PC-9 (cell line): ENCODE results near the gene IHH.

Experiments used
- EZH2 ChIP-seq: fragments of 200-600 bp; sonication (generic); IDR thresholded peaks from 2 replicates; pipeline ENCODE4 v1.8.0; 2017; ENCODE audit warnings: antibody characterized with exemption, low read depth
- TF ChIP-seq, protein P1 (sequence below): fragments of 200-600 bp; sonication (generic); conservative IDR thresholded peaks from 2 replicates; pipeline ENCODE4 v1.6.1; 2017; ENCODE audit warnings: mixed run types, antibody characterized with exemption, mild to moderate bottlenecking, moderate library complexity

DNA sequence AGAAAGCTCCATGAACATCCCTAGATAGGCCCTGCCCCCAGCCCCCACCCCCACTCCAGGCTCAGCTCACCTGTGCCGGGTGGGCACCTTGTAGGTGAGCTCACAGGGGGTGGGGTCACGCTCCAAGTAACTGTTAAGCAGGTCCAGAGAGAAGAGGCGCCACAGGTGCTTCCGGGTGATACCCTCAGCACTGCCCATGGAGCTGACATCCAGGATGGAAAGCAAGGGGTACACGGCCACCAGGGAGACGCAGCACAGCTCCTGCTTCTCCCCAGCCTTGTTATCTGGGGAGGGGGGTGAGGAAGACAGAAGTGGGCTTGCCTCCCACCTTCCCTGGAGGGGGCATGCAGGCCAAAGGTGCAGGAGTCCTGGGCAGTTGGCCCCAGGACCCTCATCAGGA, 41.3 kb downstream of the IHH start:
- no peak for TF ChIP-seq EZH2
- TF ChIP-seq, protein P1, sequence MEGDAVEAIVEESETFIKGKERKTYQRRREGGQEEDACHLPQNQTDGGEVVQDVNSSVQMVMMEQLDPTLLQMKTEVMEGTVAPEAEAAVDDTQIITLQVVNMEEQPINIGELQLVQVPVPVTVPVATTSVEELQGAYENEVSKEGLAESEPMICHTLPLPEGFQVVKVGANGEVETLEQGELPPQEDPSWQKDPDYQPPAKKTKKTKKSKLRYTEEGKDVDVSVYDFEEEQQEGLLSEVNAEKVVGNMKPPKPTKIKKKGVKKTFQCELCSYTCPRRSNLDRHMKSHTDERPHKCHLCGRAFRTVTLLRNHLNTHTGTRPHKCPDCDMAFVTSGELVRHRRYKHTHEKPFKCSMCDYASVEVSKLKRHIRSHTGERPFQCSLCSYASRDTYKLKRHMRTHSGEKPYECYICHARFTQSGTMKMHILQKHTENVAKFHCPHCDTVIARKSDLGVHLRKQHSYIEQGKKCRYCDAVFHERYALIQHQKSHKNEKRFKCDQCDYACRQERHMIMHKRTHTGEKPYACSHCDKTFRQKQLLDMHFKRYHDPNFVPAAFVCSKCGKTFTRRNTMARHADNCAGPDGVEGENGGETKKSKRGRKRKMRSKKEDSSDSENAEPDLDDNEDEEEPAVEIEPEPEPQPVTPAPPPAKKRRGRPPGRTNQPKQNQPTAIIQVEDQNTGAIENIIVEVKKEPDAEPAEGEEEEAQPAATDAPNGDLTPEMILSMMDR = no peak
